GM12873 (cell line): Measurements from ENCODE around the gene KRT78.
A peak's percentile ranks its signal among the peaks of the same experiment; 100 is the strongest.

Experiments used
- TF ChIP-seq, protein P1 (sequence below): IDR thresholded peaks from 2 replicates; pipeline ENCODE4 v1.5.1; 2012; ENCODE audit warnings: low read depth, mild to moderate bottlenecking, moderate library complexity, low read length, control low read depth; ENCODE audit not compliant: insufficient read depth; ENCODE audit errors: missing control alignments

KRT78 gene

GRCh38 chr12:52884526-52885293, 35.9 kb upstream of the KRT78 start:
- TF ChIP-seq, protein P1, sequence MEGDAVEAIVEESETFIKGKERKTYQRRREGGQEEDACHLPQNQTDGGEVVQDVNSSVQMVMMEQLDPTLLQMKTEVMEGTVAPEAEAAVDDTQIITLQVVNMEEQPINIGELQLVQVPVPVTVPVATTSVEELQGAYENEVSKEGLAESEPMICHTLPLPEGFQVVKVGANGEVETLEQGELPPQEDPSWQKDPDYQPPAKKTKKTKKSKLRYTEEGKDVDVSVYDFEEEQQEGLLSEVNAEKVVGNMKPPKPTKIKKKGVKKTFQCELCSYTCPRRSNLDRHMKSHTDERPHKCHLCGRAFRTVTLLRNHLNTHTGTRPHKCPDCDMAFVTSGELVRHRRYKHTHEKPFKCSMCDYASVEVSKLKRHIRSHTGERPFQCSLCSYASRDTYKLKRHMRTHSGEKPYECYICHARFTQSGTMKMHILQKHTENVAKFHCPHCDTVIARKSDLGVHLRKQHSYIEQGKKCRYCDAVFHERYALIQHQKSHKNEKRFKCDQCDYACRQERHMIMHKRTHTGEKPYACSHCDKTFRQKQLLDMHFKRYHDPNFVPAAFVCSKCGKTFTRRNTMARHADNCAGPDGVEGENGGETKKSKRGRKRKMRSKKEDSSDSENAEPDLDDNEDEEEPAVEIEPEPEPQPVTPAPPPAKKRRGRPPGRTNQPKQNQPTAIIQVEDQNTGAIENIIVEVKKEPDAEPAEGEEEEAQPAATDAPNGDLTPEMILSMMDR, result peak; percentile 90

DNA sequence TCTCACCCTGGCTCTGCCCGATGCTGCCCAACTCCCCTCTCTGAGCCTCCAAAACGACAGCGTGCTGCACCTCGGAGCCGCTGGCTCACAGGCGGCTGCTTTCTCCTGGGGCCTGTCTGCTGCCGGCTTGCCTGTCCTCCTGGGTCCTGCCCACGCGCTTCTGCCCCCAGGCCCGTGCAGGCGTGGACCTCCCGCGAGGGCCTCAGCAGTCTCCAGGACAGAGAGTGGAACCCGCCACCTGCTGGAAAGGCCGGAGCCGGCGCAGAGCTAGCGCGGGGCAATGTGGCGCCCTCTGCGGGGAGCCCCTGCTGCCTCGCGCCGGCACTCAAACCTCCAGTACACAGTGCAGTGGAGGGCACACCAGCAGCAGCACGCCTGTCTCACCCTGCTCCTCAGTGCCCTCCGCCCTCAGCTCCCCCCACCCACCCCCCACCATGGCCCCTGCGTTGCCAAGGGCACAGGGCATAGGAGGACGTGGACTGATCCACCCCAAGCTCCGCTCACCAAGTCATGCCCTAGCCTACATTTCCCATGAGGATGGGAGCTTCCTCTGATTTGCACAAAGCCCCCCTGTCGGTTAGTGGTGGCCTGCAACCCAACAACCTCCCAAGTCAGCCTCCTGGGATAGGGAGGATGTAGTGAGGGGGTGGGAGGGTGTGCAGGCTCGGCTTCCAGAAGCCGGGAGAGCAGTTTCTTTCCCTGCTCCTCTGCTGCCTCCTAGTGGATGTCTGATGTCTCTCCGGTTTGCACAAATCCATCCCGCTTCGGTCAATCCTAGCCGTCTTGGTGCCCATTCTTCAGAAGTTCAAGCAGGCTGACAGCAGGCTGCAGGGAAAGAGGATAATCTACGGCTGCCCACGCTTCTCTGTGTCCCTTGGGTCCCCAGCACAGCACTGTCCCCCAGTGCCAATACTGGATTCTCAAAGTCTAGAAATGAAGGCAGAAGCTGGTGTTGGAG, 30.9 kb upstream of the KRT78 start:
- TF ChIP-seq, protein P1, result peak; percentile 97

DNA sequence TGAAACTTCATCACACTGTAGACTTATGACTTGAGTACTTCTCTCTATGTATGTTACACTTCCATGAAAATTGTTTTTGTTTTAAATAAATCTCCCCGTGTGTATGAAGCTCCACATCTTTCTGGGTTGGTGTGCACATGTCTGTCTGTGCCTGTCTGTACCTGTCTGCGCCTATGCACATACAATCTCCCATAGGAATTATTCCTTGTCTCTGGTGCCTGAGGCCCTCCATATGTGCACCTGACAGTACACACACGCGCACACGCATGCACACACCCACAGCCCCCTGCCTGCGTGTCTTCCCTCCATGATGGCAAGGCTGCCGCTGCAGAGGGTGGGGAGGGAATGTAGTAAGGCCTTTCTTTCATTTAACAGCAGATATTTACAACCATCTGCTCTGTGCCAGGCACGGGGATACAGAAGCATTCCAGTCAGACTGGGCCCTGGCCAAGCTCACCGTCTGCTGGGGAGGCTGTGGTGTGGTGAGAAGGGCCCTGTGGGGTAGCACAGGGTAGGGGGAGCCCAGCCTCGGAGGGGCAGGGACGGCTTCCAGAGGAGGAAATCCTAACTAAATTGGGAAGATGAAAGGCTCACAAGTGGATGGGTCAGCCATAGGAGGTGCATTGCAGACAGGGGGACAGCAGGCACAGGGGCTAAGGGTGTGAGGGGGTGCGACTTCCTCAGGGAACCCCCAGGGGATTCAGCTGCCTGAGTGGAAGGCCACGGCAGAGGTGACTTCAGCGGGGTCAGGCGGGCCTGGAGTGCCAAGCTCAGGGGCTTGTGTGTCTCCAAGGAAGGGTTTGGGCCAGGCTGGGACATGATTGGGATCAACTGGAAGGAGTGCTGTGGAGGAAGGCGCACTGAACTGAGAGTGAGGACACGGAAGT, 30.0 kb upstream of the KRT78 start:
- TF ChIP-seq, protein P1, result no peak

- TF ChIP-seq, protein P1, result no peak
Observed at GRCh38 chr12:52877242-52877641, 28.4 kb upstream of the KRT78 start.

DNA sequence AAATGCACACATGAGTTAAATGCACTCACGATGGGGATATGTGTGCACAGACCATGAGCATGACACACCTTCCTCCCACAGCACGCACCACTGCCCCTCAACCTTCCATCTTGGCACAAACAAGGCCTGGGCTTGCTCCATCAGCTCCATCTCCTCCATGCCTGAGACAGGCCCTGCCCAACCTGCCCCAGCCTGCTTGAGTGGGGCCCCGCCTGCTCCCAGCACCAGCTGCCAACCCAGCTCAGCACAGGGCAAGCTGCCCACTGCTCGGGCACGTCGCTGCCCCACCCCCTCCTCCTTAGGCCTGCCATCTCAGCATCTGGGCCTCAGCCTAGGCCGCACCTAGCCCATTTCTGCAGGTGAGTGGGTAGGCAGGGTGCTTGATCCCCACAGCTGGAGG, 27.6 kb upstream of the KRT78 start:
- TF ChIP-seq, protein P1, result no peak

DNA sequence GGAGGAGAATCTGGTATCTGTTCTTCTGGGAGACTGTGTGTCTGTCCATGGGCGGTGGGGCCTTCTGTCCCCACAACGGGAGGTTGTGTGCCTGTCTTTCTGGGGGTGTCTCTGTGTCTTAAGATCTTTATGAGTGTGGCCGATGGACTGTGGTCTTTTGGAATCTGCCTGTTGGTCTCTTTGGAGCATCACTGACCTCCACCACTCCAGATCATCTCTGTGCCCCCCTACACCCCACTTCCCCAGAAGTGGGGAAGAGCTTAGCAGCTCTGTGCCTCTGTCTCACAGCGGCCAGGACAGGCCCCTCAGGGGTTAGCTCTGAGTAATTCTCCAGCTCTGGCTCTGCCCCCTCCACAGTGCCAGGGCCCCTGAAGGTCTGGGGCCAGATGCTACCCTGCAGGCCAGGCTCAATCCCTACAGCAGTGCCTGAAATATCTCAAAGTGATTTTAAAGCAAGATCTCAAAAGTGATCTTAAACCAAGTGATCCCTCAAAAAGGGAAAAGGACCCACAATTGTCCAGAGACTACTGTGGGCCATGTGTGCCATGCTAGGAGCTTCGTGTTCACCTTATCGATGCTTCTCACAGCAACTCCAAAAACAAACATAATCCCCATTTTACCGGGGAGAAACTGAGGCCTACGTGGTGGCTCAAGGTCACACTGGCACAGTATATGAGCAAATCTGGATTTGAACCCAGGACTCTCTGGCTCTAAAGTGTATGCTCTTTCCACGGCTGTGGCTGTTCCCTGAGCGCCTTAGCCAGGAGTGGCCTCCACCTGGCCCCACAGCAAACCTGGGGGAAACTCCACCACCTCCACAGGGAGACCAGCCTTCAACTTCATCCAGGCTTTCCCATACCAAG, 26.0 kb upstream of the KRT78 start:
- TF ChIP-seq, protein P1, result no peak
